GM21723 (cell line): ENCODE measurements around the gene PIGH.
A peak's percentile ranks its signal among the peaks of the same experiment; 100 is the strongest.
"Not testable (repeated sequence)": the region's sequence is repeated elsewhere in the genome, so short reads cannot be mapped to it uniquely, and the experiment has no call there.

ENCODE experiments used
- ATAC-seq: cut with Tn5 transposase; IDR thresholded peaks from one replicate; pipeline ENCODE4 v1.9.1; 2021; ENCODE audit warnings: mild to moderate bottlenecking, moderate library complexity; ENCODE audit not compliant: unreplicated experiment

PIGH gene

GRCh38 chr14:67599698-67600561, at the start of gene PIGH:
PIGH (minus strand) TSS chr14:67600268; CDS start chr14:67600203, 65 bp downstream.
- peak; percentile 90 for ATAC-seq

- no peak for ATAC-seq
Observed at GRCh38 chr14:67646131-67646530, 46.1 kb upstream of the PIGH start.

- no peak for ATAC-seq
Observed at GRCh38 chr14:67645414-67645813, 45.3 kb upstream of the PIGH start.

- no peak for ATAC-seq
Observed at GRCh38 chr14:67644428-67644827, 44.4 kb upstream of the PIGH start.

GRCh38 chr14:67643713-67644112, 43.6 kb upstream of the PIGH start:
- ATAC-seq, result no peak

GRCh38 chr14:67641902-67642749, 42.1 kb upstream of the PIGH start:
- no peak for ATAC-seq

- no peak for ATAC-seq
Observed at GRCh38 chr14:67641480-67641879, 41.4 kb upstream of the PIGH start.

GRCh38 chr14:67638642-67639041, 38.6 kb upstream of the PIGH start:
- ATAC-seq, result no peak

GRCh38 chr14:67636361-67636919, 36.4 kb upstream of the PIGH start:
- no peak for ATAC-seq

GRCh38 chr14:67633451-67634147, 33.5 kb upstream of the PIGH start:
- ATAC-seq, result no peak

GRCh38 chr14:67630938-67631337, 30.9 kb upstream of the PIGH start:
- ATAC-seq, result no peak

- no peak for ATAC-seq
Observed at GRCh38 chr14:67630186-67630585, 30.1 kb upstream of the PIGH start.

GRCh38 chr14:67627519-67627918, 27.5 kb upstream of the PIGH start:
- ATAC-seq, result no peak

- not testable (repeated sequence) for ATAC-seq
Observed at GRCh38 chr14:67626131-67626530, 26.1 kb upstream of the PIGH start.

- no peak for ATAC-seq
Observed at GRCh38 chr14:67623114-67623513, 23.0 kb upstream of the PIGH start.

GRCh38 chr14:67622675-67623074, 22.6 kb upstream of the PIGH start:
- no peak for ATAC-seq

- ATAC-seq, result no peak
Observed at GRCh38 chr14:67620217-67620785, 20.2 kb upstream of the PIGH start.

- peak; percentile 94 for ATAC-seq
Observed at GRCh38 chr14:67619446-67620216, 19.6 kb upstream of the PIGH start, which contains the start of gene ARG2. ARG2 (plus strand) TSS chr14:67619920; CDS start chr14:67619978, 58 bp downstream.

- ATAC-seq, result no peak
Observed at GRCh38 chr14:67618617-67619063, 18.6 kb upstream of the PIGH start.

- no peak for ATAC-seq
Observed at GRCh38 chr14:67610491-67610890, 10.4 kb upstream of the PIGH start.
